Keratinocyte (primary cell): ENCODE measurements around the gene COL9A1. TPM values are rescaled to one million over a fixed set of nuclear protein-coding genes. Genes with fewer than 3 reads are reported as not detected.
"Not testable (repeated sequence)": the region's sequence is repeated elsewhere in the genome, so short reads cannot be mapped to it uniquely, and the experiment has no call there.

Experiments
- DNase-seq: peaks from one replicate; pipeline ENCODE4 v3.0.0-alpha.2; 2011; ENCODE audit warnings: low read depth, missing footprints, low spot score
- FAIRE-seq: peaks from 2 replicates; lab custom pipeline; 2011; peaks lifted over from hg19 to GRCh38; lab: Jason Lieb, UNC
- H2AFZ ChIP-seq: 2 replicates; pipeline ENCODE4 v1.6.0; 2012; ENCODE audit warnings: low read length, control low read depth, inconsistent platforms; ENCODE audit not compliant: control insufficient read depth
- H3K27ac ChIP-seq: 2 replicates; pipeline ENCODE4 v1.5.1; 2011; ENCODE audit warnings: low read length; ENCODE audit not compliant: control insufficient read depth, insufficient read depth
- H3K27me3 ChIP-seq: 3 replicates; pipeline ENCODE4 v1.6.0; 2011; ENCODE audit warnings: low read length; ENCODE audit not compliant: control insufficient read depth, insufficient read depth; ENCODE audit errors: extremely low read depth
- H3K36me3 ChIP-seq, 2 experiments: 2 replicates in 1 of 2; 3 replicates in 1 of 2; pipeline ENCODE4 v1.5.1; 2011; ENCODE audit warnings: low read length in 2 of 2, mild to moderate bottlenecking in 1 of 2; ENCODE audit not compliant: control insufficient read depth in 2 of 2, insufficient read depth in 2 of 2; ENCODE audit errors: extremely low read depth in 1 of 2
- H3K4me1 ChIP-seq: 3 replicates; pipeline ENCODE4 v1.5.1; 2011; ENCODE audit warnings: low read length; ENCODE audit not compliant: control insufficient read depth, insufficient read depth; ENCODE audit errors: extremely low read depth
- H3K4me2 ChIP-seq: 3 replicates; pipeline ENCODE4 v1.6.0; 2011; ENCODE audit warnings: low read depth, low read length; ENCODE audit not compliant: control insufficient read depth, insufficient read depth; ENCODE audit errors: extremely low read depth
- H3K4me3 ChIP-seq, 3 experiments: fragments of 200-600 bp in 1 of 3; sonication (generic) in 1 of 3; 2 replicates in 2 of 3; 3 replicates in 1 of 3; pipeline ENCODE4 v1.5.1; 2011 to 2016; ENCODE audit warnings: low read length in 3 of 3, mild to moderate bottlenecking in 3 of 3, control low read depth in 2 of 3, inconsistent platforms in 1 of 3, low read depth in 1 of 3, mixed read lengths in 1 of 3, mixed run types in 1 of 3, moderate library complexity in 1 of 3; ENCODE audit not compliant: control insufficient read depth in 2 of 3, insufficient read depth in 2 of 3; ENCODE audit errors: extremely low read depth in 1 of 3
- H3K79me2 ChIP-seq: 2 replicates; pipeline ENCODE4 v1.6.0; 2012; ENCODE audit warnings: low read length; ENCODE audit not compliant: control insufficient read depth, insufficient read depth
- H3K9ac ChIP-seq: 3 replicates; pipeline ENCODE4 v1.6.0; 2011; ENCODE audit warnings: low read length; ENCODE audit not compliant: control insufficient read depth, insufficient read depth; ENCODE audit errors: extremely low read depth
- H3K9me1 ChIP-seq: 3 replicates; pipeline ENCODE4 v1.6.0; 2011; ENCODE audit warnings: low read length; ENCODE audit not compliant: control insufficient read depth, insufficient read depth; ENCODE audit errors: extremely low read depth
- H3K9me3 ChIP-seq: 2 replicates; pipeline ENCODE4 v1.5.1; 2012; ENCODE audit warnings: low read depth, low read length; ENCODE audit not compliant: control insufficient read depth
- H4K20me1 ChIP-seq: 3 replicates; pipeline ENCODE4 v1.6.0; 2011; ENCODE audit warnings: low read length; ENCODE audit not compliant: control insufficient read depth, insufficient read depth; ENCODE audit errors: extremely low read depth
- EZH2 ChIP-seq: IDR thresholded peaks from one replicate; pipeline ENCODE4 v1.6.1; 2012; ENCODE audit warnings: inconsistent platforms, mild to moderate bottlenecking, low read length, moderate library complexity
- dilution Hi-C: fragments of 300-500 bp; cut with MboI; formaldehyde crosslinking; loops from one replicate; pipeline ENCODE4 v1.7.0; 2020; ENCODE audit warnings: low sequenced_read_pairs; ENCODE audit not compliant: extremely low pct_ligation_motif_present
- polyA plus RNA-seq, 5 experiments: library from polyadenylated mRNA; depleted of rRNA in 3 of 5; stranded (reverse) in 3 of 5; stranded (forward) in 1 of 5; unstranded in 1 of 5; fragments of >200 nt; gene quantifications; 1 replicate in 1 of 5; 2 replicates in 3 of 5; 3 replicates in 1 of 5; pipeline versions ENCODE4 v1.2.1 to v1.2.3, GENCODE V29; 2011 to 2012; ENCODE audit warnings: missing spikeins in 2 of 5, low read depth in 1 of 5, low replicate concordance in 1 of 5
- TF ChIP-seq, protein P1 (sequence below), 3 experiments: IDR thresholded peaks in 1 of 3; conservative IDR thresholded peaks in 1 of 3; optimal IDR thresholded peaks in 1 of 3; 2 replicates in 2 of 3; 3 replicates in 1 of 3; pipeline versions ENCODE3 to v1.5.1; 2011; ENCODE audit warnings: low read length in 3 of 3, mild to moderate bottlenecking in 3 of 3, moderate library complexity in 2 of 3, control low read depth in 1 of 3, inconsistent platforms in 1 of 3; ENCODE audit not compliant: insufficient read depth in 2 of 3; ENCODE audit errors: extremely low read depth in 1 of 3

Gene COL9A1
- polyA plus RNA-seq, 1 donor (not counting 4 experiments of a cell fraction or from before 2014, with no cell fraction given), result not detected

DNA sequence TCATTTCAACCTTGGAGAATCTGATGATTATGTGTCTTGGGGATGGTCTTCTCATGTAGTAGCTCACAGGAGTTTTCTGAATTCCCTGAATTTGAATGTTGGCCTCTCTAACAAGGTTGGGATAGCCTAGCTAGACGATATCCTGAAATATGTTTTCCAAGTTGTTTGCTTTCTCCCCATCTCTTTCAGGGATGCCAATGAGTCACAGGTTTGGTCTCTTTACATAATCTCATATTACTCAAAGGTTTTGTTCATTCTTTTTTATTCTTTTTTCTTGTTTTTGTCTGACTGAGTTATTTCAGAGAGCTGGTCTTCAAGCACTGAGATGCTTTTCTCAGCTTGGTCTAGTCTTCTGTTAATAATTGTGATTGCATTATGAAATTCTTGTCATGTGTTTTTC, 42.7 kb upstream of the COL9A1 start:
- Histone ChIP-seq H3K79me2 (no peaks in the 10 kb centered on the region), H3K27me3 (peaks cover 55% of the 10 kb centered on the region), H3K36me3 (no peaks in the 10 kb centered on the region), H3K4me1 (no peaks in the 10 kb centered on the region), H2AFZ (no peak overlapping the region), H3K4me2 (no peak overlapping the region), H3K9me3 (no peaks in the 10 kb centered on the region), H3K9me1 (no peaks in the 10 kb centered on the region), H3K4me3 (no peak overlapping the region), H3K27ac (no peak overlapping the region), H3K9ac (no peak overlapping the region), H4K20me1 (no peaks in the 10 kb centered on the region)
- DNase-seq (no peak), FAIRE-seq (no peak)
- no peak for TF ChIP-seq EZH2
- TF ChIP-seq, protein P1, sequence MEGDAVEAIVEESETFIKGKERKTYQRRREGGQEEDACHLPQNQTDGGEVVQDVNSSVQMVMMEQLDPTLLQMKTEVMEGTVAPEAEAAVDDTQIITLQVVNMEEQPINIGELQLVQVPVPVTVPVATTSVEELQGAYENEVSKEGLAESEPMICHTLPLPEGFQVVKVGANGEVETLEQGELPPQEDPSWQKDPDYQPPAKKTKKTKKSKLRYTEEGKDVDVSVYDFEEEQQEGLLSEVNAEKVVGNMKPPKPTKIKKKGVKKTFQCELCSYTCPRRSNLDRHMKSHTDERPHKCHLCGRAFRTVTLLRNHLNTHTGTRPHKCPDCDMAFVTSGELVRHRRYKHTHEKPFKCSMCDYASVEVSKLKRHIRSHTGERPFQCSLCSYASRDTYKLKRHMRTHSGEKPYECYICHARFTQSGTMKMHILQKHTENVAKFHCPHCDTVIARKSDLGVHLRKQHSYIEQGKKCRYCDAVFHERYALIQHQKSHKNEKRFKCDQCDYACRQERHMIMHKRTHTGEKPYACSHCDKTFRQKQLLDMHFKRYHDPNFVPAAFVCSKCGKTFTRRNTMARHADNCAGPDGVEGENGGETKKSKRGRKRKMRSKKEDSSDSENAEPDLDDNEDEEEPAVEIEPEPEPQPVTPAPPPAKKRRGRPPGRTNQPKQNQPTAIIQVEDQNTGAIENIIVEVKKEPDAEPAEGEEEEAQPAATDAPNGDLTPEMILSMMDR (optimal IDR thresholded peaks at IDR 0.05 in 1 of 3, IDR thresholded peaks at IDR 0.05 in 1 of 3, conservative IDR thresholded peaks at IDR 0.05 in 1 of 3; ENCODE audit: extremely low read depth in 1 of 3, insufficient read depth in 2 of 3, low read length in 3 of 3), result no peak
- dilution Hi-C loops, result no loop called here

DNA sequence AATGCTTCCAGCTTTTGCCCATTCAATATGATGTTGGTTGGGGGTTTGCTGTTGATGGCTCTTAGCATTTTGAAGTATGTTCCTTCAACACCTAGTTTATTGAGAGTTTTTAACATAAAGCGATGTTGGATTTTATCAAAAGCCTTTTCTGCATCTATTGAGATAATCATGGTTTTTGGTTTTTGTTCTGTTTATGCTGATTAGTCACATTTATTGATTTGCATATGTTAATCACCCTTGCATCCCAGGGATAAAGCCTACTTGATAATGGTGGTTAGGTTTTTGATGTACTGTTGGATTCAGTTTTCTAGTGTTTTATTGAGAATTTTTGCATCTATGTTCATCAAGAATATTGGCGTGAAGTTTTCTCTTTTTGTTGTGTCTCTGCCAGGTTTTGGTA, 40.4 kb upstream of the COL9A1 start:
- dilution Hi-C loops, result no loop called here
- no peak overlapping the region for H3K4me3 ChIP-seq
- TF ChIP-seq, protein P1 (optimal IDR thresholded peaks at IDR 0.05 in 1 of 3, IDR thresholded peaks at IDR 0.05 in 1 of 3, conservative IDR thresholded peaks at IDR 0.05 in 1 of 3; ENCODE audit: extremely low read depth in 1 of 3, insufficient read depth in 2 of 3, low read length in 3 of 3), result no peak
- TF ChIP-seq EZH2, result no peak
- peaks cover 55% of the 10 kb centered on the region for H3K27me3 ChIP-seq
- H4K20me1 ChIP-seq, result no peaks in the 10 kb centered on the region
- no peaks in the 10 kb centered on the region for H3K4me1 ChIP-seq
- DNase-seq, result no peak
- no peak overlapping the region for H3K27ac ChIP-seq
- no peak overlapping the region for H3K9ac ChIP-seq
- FAIRE-seq, result no peak
- H2AFZ ChIP-seq, result no peak overlapping the region
- H3K9me3 ChIP-seq, result peaks cover 3% of the 10 kb centered on the region
- no peaks in the 10 kb centered on the region for H3K9me1 ChIP-seq
- H3K4me2 ChIP-seq, result no peak overlapping the region
- no peaks in the 10 kb centered on the region for H3K36me3 ChIP-seq
- no peaks in the 10 kb centered on the region for H3K79me2 ChIP-seq

DNA sequence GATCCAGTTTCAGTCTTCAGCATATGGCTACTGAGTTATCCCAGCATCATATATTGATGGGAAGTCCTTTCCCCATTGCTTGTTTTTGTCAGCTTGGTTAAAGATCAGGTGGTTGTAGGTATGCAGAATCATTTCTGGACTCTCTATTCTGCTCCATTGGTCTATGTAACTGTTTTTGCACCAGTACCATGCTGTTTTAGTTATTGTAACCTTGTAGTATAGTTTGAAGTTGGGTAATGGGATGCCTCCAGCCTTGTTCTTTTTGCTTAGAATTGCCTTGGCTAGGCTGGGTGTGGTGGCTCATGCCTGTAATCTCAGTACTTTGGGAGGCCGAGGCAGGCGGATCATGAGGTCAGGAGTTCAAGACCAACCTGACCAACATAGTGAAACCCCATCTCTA, 36.9 kb upstream of the COL9A1 start:
- dilution Hi-C loops, H3K9me1 ChIP-seq, FAIRE-seq, DNase-seq, H3K4me3 ChIP-seq, H3K4me1 ChIP-seq, H3K79me2 ChIP-seq, H3K9me3 ChIP-seq, H2AFZ ChIP-seq, H3K4me2 ChIP-seq, H3K9ac ChIP-seq, H3K36me3 ChIP-seq, H4K20me1 ChIP-seq, H3K27ac ChIP-seq: not testable (repeated sequence)
- peaks cover 32% of the 10 kb centered on the region for H3K27me3 ChIP-seq
